GM12872 (cell line): ENCODE data around the gene LHX2.

Source experiments
- CTCF ChIP-seq: IDR thresholded peaks from 3 replicates; pipeline ENCODE4 v1.5.1; 2011; ENCODE audit warnings: low read depth, mild to moderate bottlenecking, low read length, moderate library complexity; ENCODE audit not compliant: insufficient read depth

LHX2 gene

GRCh38 chr9:124007565-124008302 lies 3.8 kb upstream of the LHX2 start:
- no peak for TF ChIP-seq CTCF

- no peak for TF ChIP-seq CTCF
Measured at GRCh38 chr9:124008303-124008693, 3.3 kb upstream of the LHX2 start.

- no peak for TF ChIP-seq CTCF
Measured at GRCh38 chr9:124008694-124009530, 2.7 kb upstream of the LHX2 start.

GRCh38 chr9:124009531-124010217 lies 1.9 kb upstream of the LHX2 start:
- TF ChIP-seq CTCF: no peak

GRCh38 chr9:124010303-124010664 lies 1.3 kb upstream of the LHX2 start:
- no peak for TF ChIP-seq CTCF

GRCh38 chr9:124010665-124011321 lies 775 bp upstream of the LHX2 start:
- no peak for TF ChIP-seq CTCF
